Dermis blood vessel endothelial cell (primary cell): ENCODE measurements around the gene TLE4. TPM values are rescaled to one million over a fixed set of nuclear protein-coding genes. Genes with fewer than 3 reads are reported as not detected.
"Not testable (repeated sequence)": the region's sequence is repeated elsewhere in the genome, so short reads cannot be mapped to it uniquely, and the experiment has no call there.

ENCODE experiments used
- DNase-seq: peaks from one replicate; pipeline ENCODE4 v3.0.0; 2010
- total RNA-seq: library from RNA; depleted of rRNA; stranded (reverse); fragments of >200 nt; gene quantifications from 2 replicates; pipeline ENCODE4 v1.2.3, GENCODE V29; 2014

TLE4 gene
- 23.7 and 25.5 TPM in 2 replicates for total RNA-seq

- peak; percentile 100 for DNase-seq
These were observed at the start of gene TLE4 for GRCh38 chr9:79571309-79572031. Gene TLE4 (plus strand): TSS chr9:79571965. CDS start chr9:79572791, 826 bp downstream.

GRCh38 chr9:79522793-79523192 is 49.0 kb upstream of the TLE4 start:
- DNase-seq, result no peak

- DNase-seq, result no peak
These were observed 47.5 kb upstream of the TLE4 start for GRCh38 chr9:79524266-79524665.

- no peak for DNase-seq
These were observed 45.6 kb upstream of the TLE4 start for GRCh38 chr9:79526149-79526672.

- DNase-seq, result no peak
These were observed 36.2 kb upstream of the TLE4 start for GRCh38 chr9:79535534-79535933.

- no peak for DNase-seq
These were observed 33.9 kb upstream of the TLE4 start for GRCh38 chr9:79537838-79538237.

- no peak for DNase-seq
These were observed 28.8 kb upstream of the TLE4 start for GRCh38 chr9:79542735-79543620.

- not testable (repeated sequence) for DNase-seq
These were observed 27.4 kb upstream of the TLE4 start for GRCh38 chr9:79544375-79544774.

GRCh38 chr9:79551586-79551985 is 20.2 kb upstream of the TLE4 start:
- no peak for DNase-seq

- no peak for DNase-seq
These were observed 19.8 kb upstream of the TLE4 start for GRCh38 chr9:79551994-79552393.

- DNase-seq, result no peak
These were observed 16.2 kb upstream of the TLE4 start for GRCh38 chr9:79555474-79556089.

- DNase-seq, result peak; percentile 27
These were observed 12.1 kb upstream of the TLE4 start for GRCh38 chr9:79559495-79560181.

- peak; percentile 27 for DNase-seq
These were observed 8.9 kb upstream of the TLE4 start for GRCh38 chr9:79562749-79563386.

- DNase-seq, result no peak
These were observed 7.7 kb upstream of the TLE4 start for GRCh38 chr9:79564105-79564504.

- DNase-seq, result no peak
These were observed 6.5 kb upstream of the TLE4 start for GRCh38 chr9:79565245-79565644.

- DNase-seq, result no peak
These were observed 4.1 kb upstream of the TLE4 start for GRCh38 chr9:79567671-79568098.

- no peak for DNase-seq
These were observed 3.2 kb upstream of the TLE4 start for GRCh38 chr9:79568337-79569101.

GRCh38 chr9:79569814-79570447 is 1.8 kb upstream of the TLE4 start:
- DNase-seq, result no peak

GRCh38 chr9:79570448-79571308 is 1.1 kb upstream of the TLE4 start:
- peak; percentile 50 for DNase-seq
